SK-N-SH (cell line): ENCODE data around the gene SCNN1B. TPM values are rescaled to one million over a fixed set of nuclear protein-coding genes. Genes with fewer than 3 reads are reported as not detected.

ENCODE experiments used
- CTCF ChIA-PET: fragments of 300-600, 350-600 bp; formaldehyde crosslinking; extraction: SDS; loops from one replicate; lab custom pipeline; 2021; lab: Yijun Ruan, JAX
- POLR2A ChIA-PET: fragments of 350-600 bp; sonication (Branson Sonifier 250); formaldehyde crosslinking; extraction: SDS; loops from one replicate; lab custom pipeline; 2020; ENCODE audit warnings: antibody characterized with exemption, inconsistent platforms; lab: Yijun Ruan, JAX
- DNase-seq: peaks from one replicate; pipeline ENCODE4 v3.0.0; 2012
- H2AFZ ChIP-seq: fragments of 200-600 bp; sonication (generic); 2 replicates; pipeline ENCODE4 v1.8.1; 2016; ENCODE audit warnings: antibody characterized with exemption, mild to moderate bottlenecking, low read depth
- H3F3A ChIP-seq: fragments of 200-600 bp; sonication (generic); replicated peaks from 2 replicates; pipeline ENCODE3; 2016; ENCODE audit warnings: antibody characterized with exemption, mild to moderate bottlenecking; ENCODE audit not compliant: insufficient read depth
- H3K27ac ChIP-seq, 2 experiments: fragments of 200-500 bp in 1 of 2; fragments of 200-600 bp in 1 of 2; sonication (Bioruptor generic) in 1 of 2; sonication (generic), shearing (Covaris generic) in 1 of 2; 2 replicates each; pipeline versions ENCODE4 v1.5.1 to v1.6.1; 2014 to 2016; ENCODE audit warnings: low read depth in 2 of 2, inconsistent platforms in 1 of 2, low read length in 1 of 2, mild to moderate bottlenecking in 1 of 2, mixed read lengths in 1 of 2
- H3K27me3 ChIP-seq: fragments of 200-600 bp; sonication (generic), shearing (Covaris generic); 2 replicates; pipeline ENCODE4 v1.6.1; 2016; ENCODE audit warnings: mixed run types; ENCODE audit not compliant: insufficient read depth
- H3K36me3 ChIP-seq, 2 experiments: fragments of 200-500 bp in 1 of 2; fragments of 200-600 bp in 1 of 2; sonication (Bioruptor generic) in 1 of 2; sonication (generic) in 1 of 2; replicated peaks in 1 of 2; 2 replicates each; pipeline versions ENCODE3 to v1.5.1; 2014 to 2016; ENCODE audit warnings: low read length in 1 of 2, mild to moderate bottlenecking in 1 of 2; ENCODE audit not compliant: insufficient read depth in 2 of 2, control insufficient read depth in 1 of 2
- H3K4me1 ChIP-seq, 2 experiments: fragments of 200-500 bp in 1 of 2; fragments of 200-600 bp in 1 of 2; sonication (Bioruptor generic) in 1 of 2; sonication (generic), shearing (Covaris generic) in 1 of 2; 2 replicates each; pipeline versions ENCODE4 v1.5.1 to v1.6.1; 2014 to 2016; ENCODE audit warnings: low read depth in 1 of 2, low read length in 1 of 2, mixed run types in 1 of 2; ENCODE audit not compliant: insufficient read depth in 2 of 2, control insufficient read depth in 1 of 2
- H3K4me2 ChIP-seq: fragments of 200-600 bp; sonication (generic), shearing (Covaris generic); 2 replicates; pipeline ENCODE4 v1.6.1; 2017; ENCODE audit warnings: mixed run types
- H3K4me3 ChIP-seq, 2 experiments: fragments of 200-500 bp in 1 of 2; fragments of 200-600 bp in 1 of 2; sonication (Bioruptor generic) in 1 of 2; sonication (generic), shearing (Covaris generic) in 1 of 2; 2 replicates each; pipeline versions ENCODE4 v1.5.1 to v1.8.1; 2014 to 2016; ENCODE audit warnings: low read depth in 2 of 2, inconsistent platforms in 1 of 2, low read length in 1 of 2, mild to moderate bottlenecking in 1 of 2, mixed read lengths in 1 of 2, moderate library complexity in 1 of 2
- H3K79me2 ChIP-seq: fragments of 200-600 bp; sonication (generic); 2 replicates; pipeline ENCODE4 v1.8.1; 2017; ENCODE audit warnings: mild to moderate bottlenecking; ENCODE audit not compliant: insufficient read depth
- H3K9ac ChIP-seq: fragments of 200-600 bp; sonication (generic); 2 replicates; pipeline ENCODE4 v1.6.1; 2017; ENCODE audit warnings: mixed run types
- H3K9me2 ChIP-seq: fragments of 200-600 bp; sonication (generic); 2 replicates; pipeline ENCODE4 v1.6.1; 2017; ENCODE audit warnings: mixed run types
- H3K9me3 ChIP-seq: fragments of 200-600 bp; sonication (generic); 2 replicates; pipeline ENCODE4 v1.6.1; 2017; ENCODE audit warnings: mixed run types, mild to moderate bottlenecking, moderate library complexity
- H4K20me1 ChIP-seq: fragments of 200-600 bp; sonication (generic); 2 replicates; pipeline ENCODE4 v1.6.1; 2017; ENCODE audit warnings: mild to moderate bottlenecking, mixed run types; ENCODE audit not compliant: insufficient read depth
- FOXJ3 ChIP-seq: sonication (generic); formaldehyde crosslinking; IDR thresholded peaks from 2 replicates; pipeline ENCODE4 v1.5.1; 2020; ENCODE audit warnings: mild to moderate bottlenecking, missing genetic modification reagents
- FOXM1 ChIP-seq: IDR thresholded peaks from 2 replicates; pipeline ENCODE4 v1.4.0; 2012; ENCODE audit warnings: low read depth, mild to moderate bottlenecking
- GABPA ChIP-seq: IDR thresholded peaks from 2 replicates; pipeline ENCODE4 v1.4.0; 2012; ENCODE audit warnings: low read depth, mild to moderate bottlenecking
- GATA2 ChIP-seq: sonication (generic); formaldehyde crosslinking; IDR thresholded peaks from 2 replicates; pipeline ENCODE4 v1.5.0; 2020; ENCODE audit warnings: mild to moderate bottlenecking, missing genetic modification reagents
- MEF2A ChIP-seq: IDR thresholded peaks from 2 replicates; pipeline ENCODE4 v1.4.0; 2012; ENCODE audit warnings: low read depth, borderline replicate concordance
- MXI1 ChIP-seq: IDR thresholded peaks from 2 replicates; pipeline ENCODE4 v1.6.1; 2012; ENCODE audit warnings: mild to moderate bottlenecking, low read depth, low read length, improper control_type of control experiment
- NRF1 ChIP-seq: IDR thresholded peaks from 2 replicates; pipeline ENCODE4 v1.6.1; 2012; ENCODE audit warnings: low read depth, mild to moderate bottlenecking, low read length
- RCOR1 ChIP-seq: fragments of 150-350 bp; IDR thresholded peaks from 2 replicates; pipeline ENCODE4 v1.6.1; 2017; ENCODE audit warnings: antibody characterized with exemption, low read length
- RXRA ChIP-seq: IDR thresholded peaks from 2 replicates; pipeline ENCODE4 v1.4.0; 2012; ENCODE audit warnings: low read depth, mild to moderate bottlenecking, borderline replicate concordance
- TCF12 ChIP-seq: IDR thresholded peaks from 2 replicates; pipeline ENCODE4 v1.4.0; 2012
- TEAD4 ChIP-seq: IDR thresholded peaks from 2 replicates; pipeline ENCODE4 v1.4.0; 2012; ENCODE audit warnings: mild to moderate bottlenecking, borderline replicate concordance; ENCODE audit not compliant: insufficient read depth
- WGBS: methylation state at CpG from one replicate; pipeline ENCODE4 v1.1.6; 2017; ENCODE audit warnings: low lambda C conversion rate; 5-methylcytosine and 5-hydroxymethylcytosine counted together
- polyA plus RNA-seq, 3 experiments: library from polyadenylated mRNA; depleted of rRNA; stranded (reverse); fragments of >200 nt; gene quantifications; 2 replicates each; pipeline ENCODE4 v1.2.3, GENCODE V29; 2012
- TF ChIP-seq, protein P1 (sequence below): fragments of 150-350 bp; IDR thresholded peaks from 2 replicates; pipeline ENCODE4 v1.6.1; 2016; ENCODE audit warnings: mild to moderate bottlenecking, low read depth, low read length
- TF ChIP-seq, protein P2 (sequence below): fragments of 200-600 bp; sonication (generic); IDR thresholded peaks from 2 replicates; pipeline ENCODE4 v1.6.1; 2017; ENCODE audit warnings: antibody characterized with exemption, mild to moderate bottlenecking, moderate library complexity
- TF ChIP-seq, protein P3 (sequence below): IDR thresholded peaks from 2 replicates; pipeline ENCODE4 v1.6.1; 2012; ENCODE audit warnings: mild to moderate bottlenecking, low read depth, low read length, moderate library complexity
- TF ChIP-seq, protein P4 (sequence below): IDR thresholded peaks from 2 replicates; pipeline ENCODE4; 2012
- TF ChIP-seq, protein P5 (sequence below): IDR thresholded peaks from 2 replicates; pipeline ENCODE4 v1.4.0; 2012; ENCODE audit warnings: low read depth

The SCNN1B gene
- polyA plus RNA-seq, 1 of the 3 experiments (the other 2 are of a cell fraction), result not detected

DNA sequence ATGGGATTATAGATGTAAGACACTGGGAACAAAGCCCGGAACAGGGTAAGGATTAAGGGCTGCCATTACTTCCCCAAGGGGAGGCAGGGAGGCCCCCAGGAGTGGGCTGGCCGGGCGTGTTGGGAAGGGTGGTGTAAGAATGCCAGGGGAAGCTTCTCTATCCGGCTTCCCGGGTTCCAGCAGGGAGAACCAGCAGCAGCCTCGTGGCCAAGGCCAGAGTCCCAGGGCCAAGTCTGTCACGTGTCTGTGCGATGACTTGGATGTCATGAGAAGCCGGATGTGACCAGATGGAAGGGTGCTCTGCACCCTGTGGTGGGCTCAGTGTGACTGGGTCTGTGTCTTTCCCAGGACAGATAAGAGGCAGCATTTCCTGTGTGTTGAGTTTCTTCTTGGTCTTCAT is 52.1 kb downstream of the SCNN1B start:
- Histone ChIP-seq H3K36me3 (no peaks in the 10 kb centered on the region), H3K9me2 (no peaks in the 10 kb centered on the region), H3K4me3 (no peak overlapping the region), H2AFZ (no peak overlapping the region), H3F3A (no peaks in the 10 kb centered on the region), H3K27me3 (no peaks in the 10 kb centered on the region), H3K79me2 (no peaks in the 10 kb centered on the region), H3K4me1 (no peaks in the 10 kb centered on the region), H3K27ac (no peak overlapping the region), H4K20me1 (no peaks in the 10 kb centered on the region), H3K9me3 (no peaks in the 10 kb centered on the region), H3K9ac (no peak overlapping the region), H3K4me2 (no peak overlapping the region)
- DNase-seq, result no peak
- ChIA-PET POLR2A (no interaction called here), CTCF (no interaction called here)
- TF ChIP-seq NRF1, result no peak
- TF ChIP-seq MEF2A, result no peak
- TF ChIP-seq, protein P1, sequence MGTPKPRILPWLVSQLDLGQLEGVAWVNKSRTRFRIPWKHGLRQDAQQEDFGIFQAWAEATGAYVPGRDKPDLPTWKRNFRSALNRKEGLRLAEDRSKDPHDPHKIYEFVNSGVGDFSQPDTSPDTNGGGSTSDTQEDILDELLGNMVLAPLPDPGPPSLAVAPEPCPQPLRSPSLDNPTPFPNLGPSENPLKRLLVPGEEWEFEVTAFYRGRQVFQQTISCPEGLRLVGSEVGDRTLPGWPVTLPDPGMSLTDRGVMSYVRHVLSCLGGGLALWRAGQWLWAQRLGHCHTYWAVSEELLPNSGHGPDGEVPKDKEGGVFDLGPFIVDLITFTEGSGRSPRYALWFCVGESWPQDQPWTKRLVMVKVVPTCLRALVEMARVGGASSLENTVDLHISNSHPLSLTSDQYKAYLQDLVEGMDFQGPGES, result no peak
- TF ChIP-seq, protein P2, sequence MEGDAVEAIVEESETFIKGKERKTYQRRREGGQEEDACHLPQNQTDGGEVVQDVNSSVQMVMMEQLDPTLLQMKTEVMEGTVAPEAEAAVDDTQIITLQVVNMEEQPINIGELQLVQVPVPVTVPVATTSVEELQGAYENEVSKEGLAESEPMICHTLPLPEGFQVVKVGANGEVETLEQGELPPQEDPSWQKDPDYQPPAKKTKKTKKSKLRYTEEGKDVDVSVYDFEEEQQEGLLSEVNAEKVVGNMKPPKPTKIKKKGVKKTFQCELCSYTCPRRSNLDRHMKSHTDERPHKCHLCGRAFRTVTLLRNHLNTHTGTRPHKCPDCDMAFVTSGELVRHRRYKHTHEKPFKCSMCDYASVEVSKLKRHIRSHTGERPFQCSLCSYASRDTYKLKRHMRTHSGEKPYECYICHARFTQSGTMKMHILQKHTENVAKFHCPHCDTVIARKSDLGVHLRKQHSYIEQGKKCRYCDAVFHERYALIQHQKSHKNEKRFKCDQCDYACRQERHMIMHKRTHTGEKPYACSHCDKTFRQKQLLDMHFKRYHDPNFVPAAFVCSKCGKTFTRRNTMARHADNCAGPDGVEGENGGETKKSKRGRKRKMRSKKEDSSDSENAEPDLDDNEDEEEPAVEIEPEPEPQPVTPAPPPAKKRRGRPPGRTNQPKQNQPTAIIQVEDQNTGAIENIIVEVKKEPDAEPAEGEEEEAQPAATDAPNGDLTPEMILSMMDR, result no peak
- TF ChIP-seq RCOR1, result no peak
- no peak for TF ChIP-seq TCF12
- no peak for TF ChIP-seq FOXJ3 (CRISPR knock-in tag)
- 38% methylated on average over 9 of the region's 9 CpGs for WGBS

DNA sequence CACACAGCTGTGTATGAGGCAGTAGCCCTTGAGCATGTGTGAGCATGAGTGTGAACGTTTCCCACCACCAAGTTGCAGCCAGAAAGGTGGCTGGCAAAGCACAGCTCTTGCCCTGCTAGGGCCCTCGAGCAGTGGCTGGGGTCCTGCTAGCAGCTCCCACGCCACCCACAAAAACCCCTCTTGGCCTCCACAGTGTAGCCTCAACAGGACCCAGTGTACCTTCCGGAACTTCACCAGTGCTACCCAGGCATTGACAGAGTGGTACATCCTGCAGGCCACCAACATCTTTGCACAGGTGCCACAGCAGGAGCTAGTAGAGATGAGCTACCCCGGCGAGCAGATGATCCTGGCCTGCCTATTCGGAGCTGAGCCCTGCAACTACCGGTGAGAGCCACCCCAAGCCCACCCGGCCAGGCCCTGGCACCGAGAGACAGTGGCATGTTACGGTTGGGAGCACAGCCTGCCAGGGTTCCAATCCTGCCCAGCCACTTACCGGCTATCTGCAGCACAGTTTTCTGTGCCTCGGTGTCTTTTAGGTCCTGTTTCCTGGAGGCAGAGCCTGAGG is 53.1 kb downstream of the SCNN1B start:
- no peak for DNase-seq
- Histone ChIP-seq H3K4me3 (no peak overlapping the region), H3K9me2 (no peaks in the 10 kb centered on the region), H3K4me2 (no peak overlapping the region), H3F3A (no peaks in the 10 kb centered on the region), H3K27ac (no peak overlapping the region), H3K79me2 (no peaks in the 10 kb centered on the region), H3K36me3 (no peaks in the 10 kb centered on the region), H3K27me3 (no peaks in the 10 kb centered on the region), H3K9ac (no peak overlapping the region), H3K4me1 (no peaks in the 10 kb centered on the region), H2AFZ (no peak overlapping the region), H3K9me3 (no peaks in the 10 kb centered on the region), H4K20me1 (no peaks in the 10 kb centered on the region)
- 57% methylated on average over 7 of the region's 13 CpGs for WGBS
- ChIA-PET POLR2A (no interaction called here), CTCF (no interaction called here)
- TF ChIP-seq, protein P3, sequence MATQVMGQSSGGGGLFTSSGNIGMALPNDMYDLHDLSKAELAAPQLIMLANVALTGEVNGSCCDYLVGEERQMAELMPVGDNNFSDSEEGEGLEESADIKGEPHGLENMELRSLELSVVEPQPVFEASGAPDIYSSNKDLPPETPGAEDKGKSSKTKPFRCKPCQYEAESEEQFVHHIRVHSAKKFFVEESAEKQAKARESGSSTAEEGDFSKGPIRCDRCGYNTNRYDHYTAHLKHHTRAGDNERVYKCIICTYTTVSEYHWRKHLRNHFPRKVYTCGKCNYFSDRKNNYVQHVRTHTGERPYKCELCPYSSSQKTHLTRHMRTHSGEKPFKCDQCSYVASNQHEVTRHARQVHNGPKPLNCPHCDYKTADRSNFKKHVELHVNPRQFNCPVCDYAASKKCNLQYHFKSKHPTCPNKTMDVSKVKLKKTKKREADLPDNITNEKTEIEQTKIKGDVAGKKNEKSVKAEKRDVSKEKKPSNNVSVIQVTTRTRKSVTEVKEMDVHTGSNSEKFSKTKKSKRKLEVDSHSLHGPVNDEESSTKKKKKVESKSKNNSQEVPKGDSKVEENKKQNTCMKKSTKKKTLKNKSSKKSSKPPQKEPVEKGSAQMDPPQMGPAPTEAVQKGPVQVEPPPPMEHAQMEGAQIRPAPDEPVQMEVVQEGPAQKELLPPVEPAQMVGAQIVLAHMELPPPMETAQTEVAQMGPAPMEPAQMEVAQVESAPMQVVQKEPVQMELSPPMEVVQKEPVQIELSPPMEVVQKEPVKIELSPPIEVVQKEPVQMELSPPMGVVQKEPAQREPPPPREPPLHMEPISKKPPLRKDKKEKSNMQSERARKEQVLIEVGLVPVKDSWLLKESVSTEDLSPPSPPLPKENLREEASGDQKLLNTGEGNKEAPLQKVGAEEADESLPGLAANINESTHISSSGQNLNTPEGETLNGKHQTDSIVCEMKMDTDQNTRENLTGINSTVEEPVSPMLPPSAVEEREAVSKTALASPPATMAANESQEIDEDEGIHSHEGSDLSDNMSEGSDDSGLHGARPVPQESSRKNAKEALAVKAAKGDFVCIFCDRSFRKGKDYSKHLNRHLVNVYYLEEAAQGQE, result no peak
- no peak for TF ChIP-seq MEF2A
- TF ChIP-seq, protein P4, sequence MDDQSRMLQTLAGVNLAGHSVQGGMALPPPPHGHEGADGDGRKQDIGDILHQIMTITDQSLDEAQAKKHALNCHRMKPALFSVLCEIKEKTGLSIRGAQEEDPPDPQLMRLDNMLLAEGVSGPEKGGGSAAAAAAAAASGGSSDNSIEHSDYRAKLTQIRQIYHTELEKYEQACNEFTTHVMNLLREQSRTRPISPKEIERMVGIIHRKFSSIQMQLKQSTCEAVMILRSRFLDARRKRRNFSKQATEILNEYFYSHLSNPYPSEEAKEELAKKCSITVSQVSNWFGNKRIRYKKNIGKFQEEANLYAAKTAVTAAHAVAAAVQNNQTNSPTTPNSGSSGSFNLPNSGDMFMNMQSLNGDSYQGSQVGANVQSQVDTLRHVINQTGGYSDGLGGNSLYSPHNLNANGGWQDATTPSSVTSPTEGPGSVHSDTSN, result no peak
- TF ChIP-seq GABPA, result no peak
- TF ChIP-seq RXRA, result no peak
- TF ChIP-seq, protein P5, sequence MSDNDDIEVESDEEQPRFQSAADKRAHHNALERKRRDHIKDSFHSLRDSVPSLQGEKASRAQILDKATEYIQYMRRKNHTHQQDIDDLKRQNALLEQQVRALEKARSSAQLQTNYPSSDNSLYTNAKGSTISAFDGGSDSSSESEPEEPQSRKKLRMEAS, result no peak
- no peak for TF ChIP-seq MXI1
- TF ChIP-seq FOXM1, result no peak
- TF ChIP-seq, protein P2, result no peak
- no peak for TF ChIP-seq GATA2
- TF ChIP-seq NRF1, result no peak
- no peak for TF ChIP-seq TEAD4
